Gastroesophageal sphincter (tissue), 4 donors: ENCODE results near the gene SMG6. TPM values are rescaled to one million over a fixed set of nuclear protein-coding genes. Genes with fewer than 3 reads are reported as not detected.
A peak's percentile ranks its signal among the peaks of the same experiment; 100 is the strongest.

Experiments used
- ATAC-seq: fragments of 150-250 bp; one replicate; pipeline ENCODE4 v1.9.1; 2016; ENCODE audit warnings: mild to moderate bottlenecking, moderate library complexity
- H3K27ac ChIP-seq, 4 donors: fragments of 200-600 bp; sonication (generic) in 3 of 4; 1 replicate in 3 of 4; 2 replicates in 1 of 4; pipeline ENCODE4 v1.5.1; 2016 to 2019
- H3K27me3 ChIP-seq: fragments of 200-600 bp; sonication (generic); one replicate; pipeline ENCODE4 v1.5.1; 2019
- H3K36me3 ChIP-seq, 2 donors: fragments of 200-600 bp; sonication (generic); one replicate each; pipeline ENCODE4 v1.5.1; 2019; ENCODE audit warnings: control low read depth in 1 of 2
- H3K4me1 ChIP-seq, 3 donors: fragments of 200-600 bp; sonication (generic); 1 replicate in 2 of 3; 2 replicates in 1 of 3; pipeline ENCODE4 v1.5.1; 2016 to 2019; ENCODE audit warnings: control low read depth in 2 of 3
- H3K4me3 ChIP-seq, 2 donors: fragments of 200-600 bp; sonication (generic); one replicate each; pipeline ENCODE4 v1.5.1; 2019; ENCODE audit warnings: mild to moderate bottlenecking in 1 of 2, moderate library complexity in 1 of 2
- H3K9me3 ChIP-seq, 3 donors: fragments of 200-600 bp; sonication (generic); one replicate each; pipeline ENCODE4 v1.5.1; 2017 to 2019; ENCODE audit warnings: control low read depth in 2 of 3
- CTCF ChIP-seq, 4 experiments: fragments of 200-600 bp in 2 of 4; fragments of 450-650 bp in 2 of 4; sonication (generic) in 1 of 4; IDR thresholded peaks; one replicate each; pipeline ENCODE4 v1.5.1; 2017 to 2019; ENCODE audit warnings: antibody characterized with exemption in 4 of 4, mild to moderate bottlenecking in 2 of 4, moderate library complexity in 2 of 4
- EP300 ChIP-seq: sonication (generic); formaldehyde crosslinking; IDR thresholded peaks from one replicate; pipeline ENCODE4 v1.6.1; 2017; ENCODE audit warnings: antibody characterized with exemption, mild to moderate bottlenecking
- POLR2A ChIP-seq, 2 donors: fragments of 450-650 bp; IDR thresholded peaks; one replicate each; pipeline ENCODE4 v1.6.1; 2017; ENCODE audit warnings: antibody characterized with exemption in 2 of 2, mild to moderate bottlenecking in 2 of 2, moderate library complexity in 1 of 2
- POLR2AphosphoS5 ChIP-seq: sonication (generic); formaldehyde crosslinking; IDR thresholded peaks from one replicate; pipeline ENCODE4 v1.6.1; 2017; ENCODE audit warnings: antibody characterized with exemption
- WGBS, 2 donors: methylation state at CpG; one replicate each; pipeline ENCODE4 v1.1.5; 2018; ENCODE audit warnings: low coverage in 1 of 2; 5-methylcytosine and 5-hydroxymethylcytosine counted together
- total RNA-seq, 4 donors: library from RNA; depleted of rRNA; stranded (reverse); fragments of >200 nt; gene quantifications; one replicate each; pipeline ENCODE4 v1.1.0, GENCODE V29; 2016

Gene SMG6
- total RNA-seq, 4 donors from 2014 or later: 27.2 to 75.5 (median 43.9) TPM

- TF ChIP-seq EP300: no peak
- no peak for TF ChIP-seq POLR2A (IDR thresholded peaks at IDR 0.05)
- no peak for TF ChIP-seq POLR2AphosphoS5
- no peak for TF ChIP-seq CTCF (IDR thresholded peaks at IDR 0.05)
- 72% methylated on average over 5 of the region's 7 CpGs; no CpG with 5 or more reads in 1 of the 2 donors for WGBS, 2 donors
- peaks cover 5 to 94% of the 10 kb centered on the region in 2 donors for H3K36me3 ChIP-seq
- no peaks in the 10 kb centered on the region for H3K27me3 ChIP-seq
- no peak for ATAC-seq
- H3K27ac ChIP-seq: no peak overlapping the region
- H3K4me1 ChIP-seq: peaks cover 0 to 10% (median 0%) of the 10 kb centered on the region in 3 donors
- no peak overlapping the region for H3K4me3 ChIP-seq
- no peaks in the 10 kb centered on the region for H3K9me3 ChIP-seq
These were observed 20.3 kb downstream of the SMG6 start for GRCh38 chr17:2283302-2283701.

GRCh38 chr17:2282297-2282873 lies 21.2 kb downstream of the SMG6 start:
- ATAC-seq: peak; percentile 71
- no peaks in the 10 kb centered on the region for H3K9me3 ChIP-seq
- H3K27me3 ChIP-seq: no peaks in the 10 kb centered on the region
- peaks cover 5 to 90% of the 10 kb centered on the region in 2 donors for H3K36me3 ChIP-seq
- 34 to 54% methylated on average over 6 to 7 of the region's 7 CpGs for WGBS, 2 donors
- TF ChIP-seq POLR2AphosphoS5 (no peak), CTCF (IDR thresholded peaks at IDR 0.05) (peak; percentile 63 to 73 (median 67))
- H3K27ac ChIP-seq: peak overlapping the region; percentile 7 to 49 (median 36)
- H3K4me3 ChIP-seq: no peak overlapping the region
- peaks cover 0 to 10% (median 0%) of the 10 kb centered on the region in 3 donors for H3K4me1 ChIP-seq

GRCh38 chr17:2279707-2280106 lies 23.9 kb downstream of the SMG6 start:
- Histone ChIP-seq H3K27me3 (no peaks in the 10 kb centered on the region), H3K4me1 (peaks cover 0 to 25% (median 0%) of the 10 kb centered on the region in 3 donors), H3K4me3 (no peak overlapping the region), H3K9me3 (no peaks in the 10 kb centered on the region), H3K27ac (no peak overlapping the region), H3K36me3 (peaks cover 5 to 86% of the 10 kb centered on the region in 2 donors)
- ATAC-seq: no peak
- WGBS, 2 donors: 90 to 92% methylated on average over 8 to 9 of the region's 9 CpGs
- TF ChIP-seq EP300 (no peak), POLR2AphosphoS5 (no peak), CTCF (IDR thresholded peaks at IDR 0.05) (no peak), POLR2A (IDR thresholded peaks at IDR 0.05) (no peak)

- Histone ChIP-seq H3K4me1 (peaks cover 0 to 25% (median 0%) of the 10 kb centered on the region in 3 donors), H3K36me3 (peaks cover 5 to 85% of the 10 kb centered on the region in 2 donors), H3K27me3 (no peaks in the 10 kb centered on the region), H3K4me3 (no peak overlapping the region), H3K9me3 (no peaks in the 10 kb centered on the region), H3K27ac (no peak overlapping the region)
- no peak for ATAC-seq
- 91 to 96% methylated on average over 5 to 9 of the region's 9 CpGs for WGBS, 2 donors
- no peak for TF ChIP-seq POLR2AphosphoS5
- TF ChIP-seq EP300: no peak
- no peak for TF ChIP-seq POLR2A (IDR thresholded peaks at IDR 0.05)
These were observed 26.0 kb downstream of the SMG6 start for GRCh38 chr17:2277429-2278170.

GRCh38 chr17:2275722-2276121 lies 27.9 kb downstream of the SMG6 start:
- ATAC-seq: no peak
- Histone ChIP-seq H3K4me1 (peaks cover 0 to 15% (median 0%) of the 10 kb centered on the region in 3 donors), H3K27ac (peak overlapping the region in 3 of 4 donors; percentile 27 to 43 (median 42)), H3K27me3 (no peaks in the 10 kb centered on the region), H3K4me3 (no peak overlapping the region), H3K9me3 (no peaks in the 10 kb centered on the region), H3K36me3 (peaks cover 0 to 75% of the 10 kb centered on the region in 2 donors)
- TF ChIP-seq EP300 (no peak), CTCF (IDR thresholded peaks at IDR 0.05) (no peak), POLR2AphosphoS5 (no peak), POLR2A (IDR thresholded peaks at IDR 0.05) (no peak)
- WGBS, 2 donors: 14 to 80% methylated on average over 1 of the region's 1 CpG
